Astrocyte (in vitro differentiated cells and primary cell): ENCODE data around the gene ALDH1L1. TPM values are rescaled to one million over a fixed set of nuclear protein-coding genes. Genes with fewer than 3 reads are reported as not detected.
"Not testable (repeated sequence)": the region's sequence is repeated elsewhere in the genome, so short reads cannot be mapped to it uniquely, and the experiment has no call there.

Source experiments
- DNase-seq: peaks from one replicate; pipeline ENCODE4 v3.0.0-alpha.2; 2010; ENCODE audit warnings: low read depth
- FAIRE-seq: peaks from 2 replicates; lab custom pipeline; 2011; peaks lifted over from hg19 to GRCh38; lab: Jason Lieb, UNC
- H2AFZ ChIP-seq: 2 replicates; pipeline ENCODE4 v1.6.0; 2012; ENCODE audit warnings: low read depth, low read length, inconsistent platforms
- H3K27ac ChIP-seq: 2 replicates; pipeline ENCODE4 v1.5.1; 2011; ENCODE audit warnings: low read depth, low read length, inconsistent platforms
- H3K27me3 ChIP-seq: 2 replicates; pipeline ENCODE4 v1.6.0; 2011; ENCODE audit warnings: low read length, inconsistent platforms; ENCODE audit not compliant: insufficient read depth
- H3K36me3 ChIP-seq: 2 replicates; pipeline ENCODE4 v1.5.1; 2011; ENCODE audit warnings: low read length, inconsistent platforms; ENCODE audit not compliant: insufficient read depth
- H3K4me1 ChIP-seq: 2 replicates; pipeline ENCODE4 v1.5.1; 2011; ENCODE audit warnings: low read length, inconsistent platforms; ENCODE audit not compliant: insufficient read depth
- H3K4me2 ChIP-seq: 2 replicates; pipeline ENCODE4 v1.6.0; 2012; ENCODE audit warnings: low read length, inconsistent platforms
- H3K4me3 ChIP-seq: 2 replicates; pipeline ENCODE4 v1.5.1; 2011; ENCODE audit warnings: low read depth, mild to moderate bottlenecking, low read length, inconsistent platforms; ENCODE audit not compliant: insufficient read depth
- H3K79me2 ChIP-seq: 2 replicates; pipeline ENCODE4 v1.6.0; 2012; ENCODE audit warnings: mild to moderate bottlenecking, low read length, inconsistent platforms; ENCODE audit not compliant: insufficient read depth
- H3K9ac ChIP-seq: 2 replicates; pipeline ENCODE4 v1.6.0; 2012; ENCODE audit warnings: mild to moderate bottlenecking, low read length, inconsistent platforms
- H3K9me3 ChIP-seq: 2 replicates; pipeline ENCODE4 v1.5.1; 2012; ENCODE audit warnings: low read depth, mild to moderate bottlenecking, low read length, inconsistent platforms; ENCODE audit not compliant: insufficient read depth
- H4K20me1 ChIP-seq: 2 replicates; pipeline ENCODE4 v1.6.0; 2012; ENCODE audit warnings: low read length, inconsistent platforms; ENCODE audit not compliant: insufficient read depth
- H3K27ac Mint-ChIP-seq: one replicate; pipeline ENCODE4 v1.8.0; 2021; ENCODE audit warnings: mild to moderate bottlenecking, mixed read lengths; ENCODE audit not compliant: unreplicated experiment
- H3K27me3 Mint-ChIP-seq: one replicate; pipeline ENCODE4 v1.8.0; 2021; ENCODE audit warnings: low read depth, mixed read lengths; ENCODE audit not compliant: unreplicated experiment
- H3K36me3 Mint-ChIP-seq: one replicate; pipeline ENCODE4 v1.8.0; 2021; ENCODE audit warnings: low read depth, mixed read lengths; ENCODE audit not compliant: unreplicated experiment
- H3K4me1 Mint-ChIP-seq: one replicate; pipeline ENCODE4 v1.8.0; 2021; ENCODE audit warnings: low read depth, mixed read lengths; ENCODE audit not compliant: unreplicated experiment
- H3K4me3 Mint-ChIP-seq: one replicate; pipeline ENCODE4 v1.8.0; 2021; ENCODE audit warnings: mild to moderate bottlenecking, moderate library complexity, mixed read lengths; ENCODE audit not compliant: unreplicated experiment
- H3K9me3 Mint-ChIP-seq: one replicate; pipeline ENCODE4 v1.8.0; 2021; ENCODE audit warnings: mild to moderate bottlenecking, mixed read lengths; ENCODE audit not compliant: unreplicated experiment
- EZH2 ChIP-seq: IDR thresholded peaks from 2 replicates; pipeline ENCODE4 v1.6.1; 2012; ENCODE audit warnings: mild to moderate bottlenecking, low read length, inconsistent platforms; ENCODE audit not compliant: insufficient read depth
- total RNA-seq: library from RNA; stranded (reverse); gene quantifications from 2 replicates; pipeline ENCODE4 v1.2.1, GENCODE V29; 2021
- TF ChIP-seq, protein P1 (sequence below): IDR thresholded peaks from 2 replicates; pipeline ENCODE4 v1.5.1; 2011; ENCODE audit warnings: low read depth, mild to moderate bottlenecking, inconsistent platforms, low read length, moderate library complexity; ENCODE audit not compliant: insufficient read depth

Gene ALDH1L1
- total RNA-seq, 1 donor from 2014 or later: not detected

DNA sequence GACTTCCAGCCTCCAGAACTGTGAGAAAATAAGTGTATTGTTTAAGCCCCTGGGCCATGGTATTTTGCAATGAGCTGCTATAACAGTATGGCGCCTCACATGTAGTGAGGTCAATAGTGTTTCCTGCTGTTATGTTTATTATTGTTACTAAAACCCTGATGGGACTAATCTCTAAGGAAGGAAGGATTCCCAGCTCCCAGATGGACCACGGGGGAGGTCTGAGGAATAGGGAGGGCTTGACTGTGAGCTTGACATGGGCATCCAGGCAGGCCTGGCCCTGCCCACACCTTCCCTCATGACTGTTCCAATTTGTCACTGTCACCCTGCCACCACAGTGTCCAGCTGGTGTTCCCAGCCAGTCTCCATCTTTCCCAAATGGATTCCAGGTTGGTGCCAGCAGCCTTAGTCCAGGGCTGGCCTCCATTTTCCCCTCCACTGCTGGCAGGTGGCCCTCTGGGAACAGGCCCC, 82.0 kb downstream of the ALDH1L1 start:
- Histone ChIP-seq H3K79me2 (no peaks in the 10 kb centered on the region), H4K20me1 (no peaks in the 10 kb centered on the region), H3K27me3 (no peaks in the 10 kb centered on the region), H3K4me2 (no peak overlapping the region), H3K36me3 (no peaks in the 10 kb centered on the region), H3K27ac (no peak overlapping the region), H3K9me3 (no peaks in the 10 kb centered on the region), H3K4me1 (no peaks in the 10 kb centered on the region), H2AFZ (no peak overlapping the region), H3K4me3 (no peak overlapping the region), H3K9ac (no peak overlapping the region)
- DNase-seq (no peak), FAIRE-seq (no peak)
- Mint-ChIP-seq H3K27ac (no peak overlapping the region), H3K27me3 (peaks cover 2% of the 10 kb centered on the region), H3K9me3 (peaks cover 21% of the 10 kb centered on the region), H3K36me3 (no peaks in the 10 kb centered on the region), H3K4me1 (peaks cover 8% of the 10 kb centered on the region), H3K4me3 (no peak overlapping the region)
- no peak for TF ChIP-seq EZH2
- TF ChIP-seq, protein P1, sequence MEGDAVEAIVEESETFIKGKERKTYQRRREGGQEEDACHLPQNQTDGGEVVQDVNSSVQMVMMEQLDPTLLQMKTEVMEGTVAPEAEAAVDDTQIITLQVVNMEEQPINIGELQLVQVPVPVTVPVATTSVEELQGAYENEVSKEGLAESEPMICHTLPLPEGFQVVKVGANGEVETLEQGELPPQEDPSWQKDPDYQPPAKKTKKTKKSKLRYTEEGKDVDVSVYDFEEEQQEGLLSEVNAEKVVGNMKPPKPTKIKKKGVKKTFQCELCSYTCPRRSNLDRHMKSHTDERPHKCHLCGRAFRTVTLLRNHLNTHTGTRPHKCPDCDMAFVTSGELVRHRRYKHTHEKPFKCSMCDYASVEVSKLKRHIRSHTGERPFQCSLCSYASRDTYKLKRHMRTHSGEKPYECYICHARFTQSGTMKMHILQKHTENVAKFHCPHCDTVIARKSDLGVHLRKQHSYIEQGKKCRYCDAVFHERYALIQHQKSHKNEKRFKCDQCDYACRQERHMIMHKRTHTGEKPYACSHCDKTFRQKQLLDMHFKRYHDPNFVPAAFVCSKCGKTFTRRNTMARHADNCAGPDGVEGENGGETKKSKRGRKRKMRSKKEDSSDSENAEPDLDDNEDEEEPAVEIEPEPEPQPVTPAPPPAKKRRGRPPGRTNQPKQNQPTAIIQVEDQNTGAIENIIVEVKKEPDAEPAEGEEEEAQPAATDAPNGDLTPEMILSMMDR: no peak

DNA sequence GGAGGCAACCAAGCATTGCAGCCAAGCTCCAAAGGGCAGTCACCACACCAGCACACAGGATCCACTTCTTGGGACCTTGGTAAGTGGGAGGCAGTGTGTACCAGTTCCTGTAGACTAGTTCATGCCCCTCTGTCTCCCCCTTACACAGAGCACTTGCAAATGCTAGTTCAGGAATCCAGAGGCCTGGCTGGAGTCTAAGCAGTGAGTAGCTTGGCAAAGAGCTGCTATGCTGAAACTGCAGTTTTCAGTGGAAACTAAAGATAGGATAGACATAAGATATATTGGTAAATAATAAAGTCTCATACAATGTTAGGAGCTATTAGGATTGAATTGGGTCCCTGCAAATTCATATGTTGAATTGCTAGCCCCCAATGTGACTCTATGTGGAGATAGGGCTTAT, 82.6 kb downstream of the ALDH1L1 start:
- no peak overlapping the region for H3K4me3 ChIP-seq
- no peaks in the 10 kb centered on the region for H3K27me3 ChIP-seq
- Mint-ChIP-seq H3K36me3 (no peaks in the 10 kb centered on the region), H3K27ac (no peak overlapping the region), H3K4me3 (no peak overlapping the region), H3K9me3 (peaks cover 24% of the 10 kb centered on the region), H3K4me1 (peaks cover 8% of the 10 kb centered on the region), H3K27me3 (peaks cover 2% of the 10 kb centered on the region)
- H3K36me3 ChIP-seq: no peaks in the 10 kb centered on the region
- H3K9ac ChIP-seq: no peak overlapping the region
- no peak overlapping the region for H3K27ac ChIP-seq
- no peak overlapping the region for H3K4me2 ChIP-seq
- DNase-seq: no peak
- no peaks in the 10 kb centered on the region for H3K9me3 ChIP-seq
- H3K4me1 ChIP-seq: no peaks in the 10 kb centered on the region
- H4K20me1 ChIP-seq: no peaks in the 10 kb centered on the region
- FAIRE-seq: no peak
- TF ChIP-seq EZH2: no peak
- TF ChIP-seq, protein P1: no peak
- no peak overlapping the region for H2AFZ ChIP-seq
- no peaks in the 10 kb centered on the region for H3K79me2 ChIP-seq

DNA sequence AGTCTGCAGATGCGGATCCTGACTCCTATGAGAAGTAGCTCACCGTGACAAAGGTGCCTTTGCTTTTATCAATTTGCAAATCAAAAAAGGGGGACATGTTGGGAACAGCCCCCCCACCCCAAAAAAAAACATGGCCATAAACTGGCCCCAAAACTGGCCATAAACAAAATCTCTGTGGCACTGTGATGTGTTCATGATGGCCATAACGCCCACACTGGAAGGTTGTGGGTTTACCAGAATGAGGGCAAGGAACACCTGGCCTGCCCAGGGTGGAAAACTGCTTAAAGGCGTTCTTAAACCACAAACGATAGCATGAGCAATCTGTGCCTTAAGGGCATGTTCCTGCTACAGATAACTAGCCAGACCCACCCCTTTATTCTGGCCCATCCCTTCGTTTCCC, 84.1 kb downstream of the ALDH1L1 start:
- not testable (repeated sequence) for H3K4me2 ChIP-seq, H3K27me3 Mint-ChIP-seq, H3K36me3 Mint-ChIP-seq, FAIRE-seq, H3K4me1 Mint-ChIP-seq, H3K36me3 ChIP-seq, H3K4me3 Mint-ChIP-seq, H3K9ac ChIP-seq, H2AFZ ChIP-seq, DNase-seq, H4K20me1 ChIP-seq, H3K4me1 ChIP-seq, H3K9me3 ChIP-seq, H3K79me2 ChIP-seq, H3K27ac Mint-ChIP-seq, H3K27ac ChIP-seq, H3K4me3 ChIP-seq, H3K27me3 ChIP-seq
- H3K9me3 Mint-ChIP-seq: peaks cover 32% of the 10 kb centered on the region

DNA sequence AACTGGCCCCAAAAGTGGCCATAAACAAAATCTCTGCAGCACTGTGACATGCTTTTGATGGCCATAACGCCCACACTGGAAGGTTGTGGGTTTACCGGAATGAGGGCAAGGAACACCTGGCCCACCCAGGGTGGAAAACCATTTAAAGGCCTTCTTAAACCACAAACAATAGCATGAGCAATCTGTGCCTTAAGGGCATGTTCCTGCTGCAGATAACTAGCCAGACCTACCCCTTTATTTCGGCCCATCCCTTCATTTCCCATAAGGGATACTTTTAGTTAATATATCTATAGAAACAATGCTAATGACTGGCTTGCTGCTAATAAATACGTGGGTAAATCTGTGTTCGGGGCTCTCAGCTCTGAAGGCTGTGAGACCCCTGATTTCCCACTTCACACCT, 88.3 kb downstream of the ALDH1L1 start:
- not testable (repeated sequence) for H3K27me3 Mint-ChIP-seq, H3K36me3 Mint-ChIP-seq
- peaks cover 38% of the 10 kb centered on the region for H3K9me3 Mint-ChIP-seq

More for the DNA sequence above, 88.3 kb downstream of the ALDH1L1 start:
- not testable (repeated sequence) for H3K27me3 ChIP-seq, H3K4me3 ChIP-seq, FAIRE-seq, H3K4me1 ChIP-seq, H3K79me2 ChIP-seq, H3K27ac Mint-ChIP-seq, H3K4me2 ChIP-seq, H2AFZ ChIP-seq, H3K36me3 ChIP-seq, H3K4me3 Mint-ChIP-seq, H3K9me3 ChIP-seq, DNase-seq, H4K20me1 ChIP-seq, H3K27ac ChIP-seq, H3K9ac ChIP-seq, H3K4me1 Mint-ChIP-seq
